HL-60 (cell line): Measurements from ENCODE around the gene PPP1R12C.
"Not testable (repeated sequence)": the region's sequence is repeated elsewhere in the genome, so short reads cannot be mapped to it uniquely, and the experiment has no call there.

ENCODE experiments used
- GABPA ChIP-seq: IDR thresholded peaks from 2 replicates; pipeline ENCODE4 v1.6.1; 2012; ENCODE audit warnings: low read depth
- POLR2AphosphoS5 ChIP-seq: IDR thresholded peaks from 2 replicates; pipeline ENCODE4 v1.6.1; 2012; ENCODE audit warnings: low read depth
- TF ChIP-seq, protein P1 (sequence below): IDR thresholded peaks from one replicate; pipeline ENCODE4 v1.5.1; 2011; ENCODE audit warnings: low read length, control low read depth, inconsistent platforms; ENCODE audit not compliant: insufficient read depth
- TF ChIP-seq, protein P2 (sequence below): IDR thresholded peaks from 2 replicates; pipeline ENCODE4 v1.6.1; 2012; ENCODE audit warnings: low read depth; ENCODE audit not compliant: insufficient replicate concordance

DNA sequence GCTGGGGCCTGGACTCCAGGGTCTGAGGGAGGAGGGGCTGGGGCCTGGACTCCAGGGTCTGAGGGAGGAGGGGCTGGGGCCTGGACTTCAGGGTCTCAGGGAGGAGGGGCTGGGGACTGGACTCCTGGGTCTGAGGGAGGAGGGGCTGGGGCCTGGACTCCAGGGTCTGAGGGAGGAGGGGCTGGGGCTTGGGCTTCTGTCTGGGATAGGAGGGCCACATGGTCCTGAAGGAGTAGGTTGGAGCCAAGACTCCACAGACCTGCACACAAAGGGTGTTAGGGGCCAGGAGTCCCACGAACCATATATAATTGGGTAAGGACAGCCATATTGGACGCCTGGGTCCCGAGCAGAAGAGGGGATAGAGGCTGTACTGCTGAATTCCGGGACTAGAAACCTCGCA is 38.3 kb upstream of the PPP1R12C start:
- TF ChIP-seq, protein P1, sequence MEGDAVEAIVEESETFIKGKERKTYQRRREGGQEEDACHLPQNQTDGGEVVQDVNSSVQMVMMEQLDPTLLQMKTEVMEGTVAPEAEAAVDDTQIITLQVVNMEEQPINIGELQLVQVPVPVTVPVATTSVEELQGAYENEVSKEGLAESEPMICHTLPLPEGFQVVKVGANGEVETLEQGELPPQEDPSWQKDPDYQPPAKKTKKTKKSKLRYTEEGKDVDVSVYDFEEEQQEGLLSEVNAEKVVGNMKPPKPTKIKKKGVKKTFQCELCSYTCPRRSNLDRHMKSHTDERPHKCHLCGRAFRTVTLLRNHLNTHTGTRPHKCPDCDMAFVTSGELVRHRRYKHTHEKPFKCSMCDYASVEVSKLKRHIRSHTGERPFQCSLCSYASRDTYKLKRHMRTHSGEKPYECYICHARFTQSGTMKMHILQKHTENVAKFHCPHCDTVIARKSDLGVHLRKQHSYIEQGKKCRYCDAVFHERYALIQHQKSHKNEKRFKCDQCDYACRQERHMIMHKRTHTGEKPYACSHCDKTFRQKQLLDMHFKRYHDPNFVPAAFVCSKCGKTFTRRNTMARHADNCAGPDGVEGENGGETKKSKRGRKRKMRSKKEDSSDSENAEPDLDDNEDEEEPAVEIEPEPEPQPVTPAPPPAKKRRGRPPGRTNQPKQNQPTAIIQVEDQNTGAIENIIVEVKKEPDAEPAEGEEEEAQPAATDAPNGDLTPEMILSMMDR = not testable (repeated sequence)
- TF ChIP-seq POLR2AphosphoS5, GABPA: not testable (repeated sequence)
- TF ChIP-seq, protein P2, sequence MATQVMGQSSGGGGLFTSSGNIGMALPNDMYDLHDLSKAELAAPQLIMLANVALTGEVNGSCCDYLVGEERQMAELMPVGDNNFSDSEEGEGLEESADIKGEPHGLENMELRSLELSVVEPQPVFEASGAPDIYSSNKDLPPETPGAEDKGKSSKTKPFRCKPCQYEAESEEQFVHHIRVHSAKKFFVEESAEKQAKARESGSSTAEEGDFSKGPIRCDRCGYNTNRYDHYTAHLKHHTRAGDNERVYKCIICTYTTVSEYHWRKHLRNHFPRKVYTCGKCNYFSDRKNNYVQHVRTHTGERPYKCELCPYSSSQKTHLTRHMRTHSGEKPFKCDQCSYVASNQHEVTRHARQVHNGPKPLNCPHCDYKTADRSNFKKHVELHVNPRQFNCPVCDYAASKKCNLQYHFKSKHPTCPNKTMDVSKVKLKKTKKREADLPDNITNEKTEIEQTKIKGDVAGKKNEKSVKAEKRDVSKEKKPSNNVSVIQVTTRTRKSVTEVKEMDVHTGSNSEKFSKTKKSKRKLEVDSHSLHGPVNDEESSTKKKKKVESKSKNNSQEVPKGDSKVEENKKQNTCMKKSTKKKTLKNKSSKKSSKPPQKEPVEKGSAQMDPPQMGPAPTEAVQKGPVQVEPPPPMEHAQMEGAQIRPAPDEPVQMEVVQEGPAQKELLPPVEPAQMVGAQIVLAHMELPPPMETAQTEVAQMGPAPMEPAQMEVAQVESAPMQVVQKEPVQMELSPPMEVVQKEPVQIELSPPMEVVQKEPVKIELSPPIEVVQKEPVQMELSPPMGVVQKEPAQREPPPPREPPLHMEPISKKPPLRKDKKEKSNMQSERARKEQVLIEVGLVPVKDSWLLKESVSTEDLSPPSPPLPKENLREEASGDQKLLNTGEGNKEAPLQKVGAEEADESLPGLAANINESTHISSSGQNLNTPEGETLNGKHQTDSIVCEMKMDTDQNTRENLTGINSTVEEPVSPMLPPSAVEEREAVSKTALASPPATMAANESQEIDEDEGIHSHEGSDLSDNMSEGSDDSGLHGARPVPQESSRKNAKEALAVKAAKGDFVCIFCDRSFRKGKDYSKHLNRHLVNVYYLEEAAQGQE = not testable (repeated sequence)
